ENCODE results near the gene SPTA1. TPM values are rescaled to one million over a fixed set of nuclear protein-coding genes. Genes with fewer than 3 reads are reported as not detected.

SPTA1 gene
- polyA plus RNA-seq, 1 donor (not counting 4 experiments of a cell fraction or from before 2014, with no cell fraction given): not detected

DNA sequence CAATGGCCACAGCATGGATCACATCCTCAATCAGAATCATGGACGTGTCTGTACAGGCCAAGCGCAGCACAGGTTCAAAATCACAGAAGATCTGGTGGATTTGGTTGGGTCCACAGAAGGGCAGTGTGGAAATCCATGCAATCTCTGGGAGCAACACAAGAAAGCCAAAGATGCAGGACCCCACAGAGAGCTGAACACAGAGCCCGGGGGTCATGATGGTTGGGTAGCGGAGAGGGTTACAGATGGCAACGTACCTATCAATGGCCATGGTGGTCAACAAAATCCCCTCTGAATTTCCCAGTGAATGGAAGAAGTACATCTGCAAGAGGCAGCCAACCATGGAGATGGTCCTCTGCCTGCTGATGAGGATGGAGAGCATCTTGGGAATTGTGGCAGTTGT lies 37.9 kb upstream of the SPTA1 start:
- H3K4me3 ChIP-seq (ENCODE audit: control insufficient read depth in 2 of 3, extremely low read depth in 1 of 3, insufficient read depth in 2 of 3, low read depth in 1 of 3, low read length in 3 of 3): no peak overlapping the region
- no peaks in the 10 kb centered on the region for H3K9me1 ChIP-seq (ENCODE audit: control insufficient read depth, extremely low read depth, insufficient read depth, low read length)
- H3K4me1 ChIP-seq (ENCODE audit: control insufficient read depth, extremely low read depth, insufficient read depth, low read length): no peaks in the 10 kb centered on the region
- no peak overlapping the region for H2AFZ ChIP-seq (ENCODE audit: control insufficient read depth, low read length)
- no peak overlapping the region for H3K27ac ChIP-seq (ENCODE audit: control insufficient read depth, insufficient read depth, low read length)
- dilution Hi-C loops (cut with MboI; ENCODE audit: extremely low pct_ligation_motif_present, low sequenced_read_pairs): no loop called here
- H3K36me3 ChIP-seq (ENCODE audit: control insufficient read depth in 2 of 2, extremely low read depth in 1 of 2, insufficient read depth in 2 of 2, low read length in 2 of 2): no peaks in the 10 kb centered on the region
- FAIRE-seq (no peak), DNase-seq (ENCODE audit: low read depth, low spot score) (no peak)
- no peaks in the 10 kb centered on the region for H3K9me3 ChIP-seq (ENCODE audit: control insufficient read depth, low read depth, low read length)
- no peaks in the 10 kb centered on the region for H3K79me2 ChIP-seq (ENCODE audit: control insufficient read depth, insufficient read depth, low read length)
- no peaks in the 10 kb centered on the region for H3K27me3 ChIP-seq (ENCODE audit: control insufficient read depth, extremely low read depth, insufficient read depth, low read length)
- H4K20me1 ChIP-seq (ENCODE audit: control insufficient read depth, extremely low read depth, insufficient read depth, low read length): no peaks in the 10 kb centered on the region
- no peak overlapping the region for H3K4me2 ChIP-seq (ENCODE audit: control insufficient read depth, extremely low read depth, insufficient read depth, low read depth, low read length)
- TF ChIP-seq, protein P1, sequence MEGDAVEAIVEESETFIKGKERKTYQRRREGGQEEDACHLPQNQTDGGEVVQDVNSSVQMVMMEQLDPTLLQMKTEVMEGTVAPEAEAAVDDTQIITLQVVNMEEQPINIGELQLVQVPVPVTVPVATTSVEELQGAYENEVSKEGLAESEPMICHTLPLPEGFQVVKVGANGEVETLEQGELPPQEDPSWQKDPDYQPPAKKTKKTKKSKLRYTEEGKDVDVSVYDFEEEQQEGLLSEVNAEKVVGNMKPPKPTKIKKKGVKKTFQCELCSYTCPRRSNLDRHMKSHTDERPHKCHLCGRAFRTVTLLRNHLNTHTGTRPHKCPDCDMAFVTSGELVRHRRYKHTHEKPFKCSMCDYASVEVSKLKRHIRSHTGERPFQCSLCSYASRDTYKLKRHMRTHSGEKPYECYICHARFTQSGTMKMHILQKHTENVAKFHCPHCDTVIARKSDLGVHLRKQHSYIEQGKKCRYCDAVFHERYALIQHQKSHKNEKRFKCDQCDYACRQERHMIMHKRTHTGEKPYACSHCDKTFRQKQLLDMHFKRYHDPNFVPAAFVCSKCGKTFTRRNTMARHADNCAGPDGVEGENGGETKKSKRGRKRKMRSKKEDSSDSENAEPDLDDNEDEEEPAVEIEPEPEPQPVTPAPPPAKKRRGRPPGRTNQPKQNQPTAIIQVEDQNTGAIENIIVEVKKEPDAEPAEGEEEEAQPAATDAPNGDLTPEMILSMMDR (optimal IDR thresholded peaks at IDR 0.05 in 1 of 3, IDR thresholded peaks at IDR 0.05 in 1 of 3, conservative IDR thresholded peaks at IDR 0.05 in 1 of 3; ENCODE audit: extremely low read depth in 1 of 3, insufficient read depth in 2 of 3, low read length in 3 of 3): no peak
- no peak overlapping the region for H3K9ac ChIP-seq (ENCODE audit: control insufficient read depth, extremely low read depth, insufficient read depth, low read length)

DNA sequence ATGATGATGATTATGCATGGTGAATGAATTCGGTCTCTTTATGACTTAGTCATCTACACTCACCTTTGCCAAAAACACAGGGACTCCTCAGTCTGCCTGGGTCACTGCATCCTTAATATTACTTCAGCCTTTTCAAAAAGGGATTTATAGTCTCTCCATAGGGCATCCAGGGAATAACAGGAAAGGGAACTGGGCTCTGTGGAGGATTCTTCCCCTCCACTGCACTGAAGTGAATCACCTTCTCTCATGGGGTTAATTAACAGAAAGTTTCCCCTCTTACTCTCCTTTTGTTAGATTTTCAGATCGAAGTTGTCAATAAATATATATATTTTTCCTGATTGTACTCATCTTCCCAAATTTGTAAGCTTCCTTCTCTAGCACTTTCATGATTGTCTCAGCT lies 34.1 kb upstream of the SPTA1 start, which contains the start of gene OR6K3:
OR6K3 (minus strand) TSS at position 101 of the 400 bp plus-strand sequence. CDS start 2,605 bp downstream, outside the sequence.
- dilution Hi-C loops (cut with MboI; ENCODE audit: extremely low pct_ligation_motif_present, low sequenced_read_pairs): no loop called here
- H3K9me3 ChIP-seq (ENCODE audit: control insufficient read depth, low read depth, low read length): no peaks in the 10 kb centered on the region
- no peak within 1 kb of the TSS for H3K27ac ChIP-seq (ENCODE audit: control insufficient read depth, insufficient read depth, low read length)
- H3K4me3 ChIP-seq (ENCODE audit: control insufficient read depth in 2 of 3, extremely low read depth in 1 of 3, insufficient read depth in 2 of 3, low read depth in 1 of 3, low read length in 3 of 3): no peak within 1 kb of the TSS
- H4K20me1 ChIP-seq (ENCODE audit: control insufficient read depth, extremely low read depth, insufficient read depth, low read length): no peaks in the 10 kb centered on the region
- no peak within 1 kb of the TSS for H2AFZ ChIP-seq (ENCODE audit: control insufficient read depth, low read length)
- no peaks in the 10 kb centered on the region for H3K4me1 ChIP-seq (ENCODE audit: control insufficient read depth, extremely low read depth, insufficient read depth, low read length)
- FAIRE-seq: no peak
- H3K79me2 ChIP-seq (ENCODE audit: control insufficient read depth, insufficient read depth, low read length): no peaks in the 10 kb centered on the region
- H3K27me3 ChIP-seq (ENCODE audit: control insufficient read depth, extremely low read depth, insufficient read depth, low read length): no peaks in the 10 kb centered on the region
- no peaks in the 10 kb centered on the region for H3K9me1 ChIP-seq (ENCODE audit: control insufficient read depth, extremely low read depth, insufficient read depth, low read length)
- TF ChIP-seq, protein P1 (optimal IDR thresholded peaks at IDR 0.05 in 1 of 3, IDR thresholded peaks at IDR 0.05 in 1 of 3, conservative IDR thresholded peaks at IDR 0.05 in 1 of 3; ENCODE audit: extremely low read depth in 1 of 3, insufficient read depth in 2 of 3, low read length in 3 of 3): no peak
- no peak for TF ChIP-seq EZH2 (IDR thresholded peaks at IDR 0.05; ENCODE audit: low read length)
- no peak within 1 kb of the TSS for H3K9ac ChIP-seq (ENCODE audit: control insufficient read depth, extremely low read depth, insufficient read depth, low read length)
- no peak within 1 kb of the TSS for H3K4me2 ChIP-seq (ENCODE audit: control insufficient read depth, extremely low read depth, insufficient read depth, low read depth, low read length)
- H3K36me3 ChIP-seq (ENCODE audit: control insufficient read depth in 2 of 2, extremely low read depth in 1 of 2, insufficient read depth in 2 of 2, low read length in 2 of 2): no peaks in the 10 kb centered on the region
- no peak for DNase-seq (ENCODE audit: low read depth, low spot score)
